GM18502 (cell line): ENCODE measurements around the gene FMN2.
"Not testable (repeated sequence)": the region's sequence is repeated elsewhere in the genome, so short reads cannot be mapped to it uniquely, and the experiment has no call there.

Experiments used
- ATAC-seq: cut with Tn5 transposase; IDR thresholded peaks from one replicate; pipeline ENCODE4 v1.9.1; 2021; ENCODE audit warnings: mild to moderate bottlenecking; ENCODE audit not compliant: unreplicated experiment, poor library complexity

Gene FMN2

GRCh38 chr1:240128366-240128765 is 36.7 kb downstream of the FMN2 start:
- no peak for ATAC-seq

GRCh38 chr1:240134113-240134512 is 42.4 kb downstream of the FMN2 start:
- ATAC-seq, result no peak

- ATAC-seq, result no peak
Observed at GRCh38 chr1:240134596-240134995, 42.9 kb downstream of the FMN2 start.

- ATAC-seq, result no peak
Observed at GRCh38 chr1:240136402-240136801, 44.7 kb downstream of the FMN2 start.

- no peak for ATAC-seq
Observed at GRCh38 chr1:240138867-240139266, 47.2 kb downstream of the FMN2 start.

- ATAC-seq, result no peak
Observed at GRCh38 chr1:240139511-240139910, 47.8 kb downstream of the FMN2 start.

- no peak for ATAC-seq
Observed at GRCh38 chr1:240145120-240145519, 53.4 kb downstream of the FMN2 start.

- ATAC-seq, result no peak
Observed at GRCh38 chr1:240148333-240148732, 56.6 kb downstream of the FMN2 start.

GRCh38 chr1:240149484-240150094 is 57.9 kb downstream of the FMN2 start:
- peak; percentile 64 for ATAC-seq

GRCh38 chr1:240151136-240151735 is 59.6 kb downstream of the FMN2 start:
- no peak for ATAC-seq

- no peak for ATAC-seq
Observed at GRCh38 chr1:240152611-240153297, 61.1 kb downstream of the FMN2 start.

- no peak for ATAC-seq
Observed at GRCh38 chr1:240155605-240156004, 63.9 kb downstream of the FMN2 start.

GRCh38 chr1:240164742-240165141 is 73.1 kb downstream of the FMN2 start:
- ATAC-seq, result no peak

GRCh38 chr1:240169188-240169587 is 77.5 kb downstream of the FMN2 start:
- ATAC-seq, result no peak

GRCh38 chr1:240170266-240170665 is 78.6 kb downstream of the FMN2 start:
- no peak for ATAC-seq

GRCh38 chr1:240170806-240171205 is 79.1 kb downstream of the FMN2 start:
- no peak for ATAC-seq

- no peak for ATAC-seq
Observed at GRCh38 chr1:240171907-240172306, 80.2 kb downstream of the FMN2 start.

- no peak for ATAC-seq
Observed at GRCh38 chr1:240173836-240174235, 82.2 kb downstream of the FMN2 start.

- no peak for ATAC-seq
Observed at GRCh38 chr1:240174734-240175133, 83.1 kb downstream of the FMN2 start.

GRCh38 chr1:240178366-240178765 is 86.7 kb downstream of the FMN2 start:
- ATAC-seq, result no peak

GRCh38 chr1:240184682-240185081 is 93.0 kb downstream of the FMN2 start:
- ATAC-seq, result not testable (repeated sequence)

- no peak for ATAC-seq
Observed at GRCh38 chr1:240188139-240188538, 96.5 kb downstream of the FMN2 start.
